IMR-90 (cell line): Measurements from ENCODE around the gene ENAH. TPM values are rescaled to one million over a fixed set of nuclear protein-coding genes. Genes with fewer than 3 reads are reported as not detected.

ENCODE experiments used
- ATAC-seq: fragments of 200-7000 bp; cut with Tn5 transposase; 2 replicates; pipeline ENCODE4 v1.9.1; 2020; ENCODE audit warnings: low read depth, mild to moderate bottlenecking, moderate library complexity
- BruUV-seq: library from RNA; stranded (reverse); fragments of 400-500 nt; replicated peaks from 2 replicates; lab custom pipeline; 2021; lab: Mats Ljungman, UMichigan
- CTCF ChIA-PET: fragments of 300-600 bp; formaldehyde crosslinking; extraction: SDS; loops from one replicate; lab custom pipeline; 2021; ENCODE audit warnings: antibody characterized with exemption; lab: Yijun Ruan, JAX
- POLR2A ChIA-PET: fragments of 300-600 bp; sonication (Branson Sonifier 250); formaldehyde crosslinking; loops from one replicate; lab custom pipeline; 2022; ENCODE audit warnings: antibody characterized with exemption; ENCODE audit not compliant: unreplicated experiment; lab: Charles Lee
- DNase-seq: peaks from one replicate; pipeline ENCODE4 v3.0.0; 2013
- H2AFZ ChIP-seq: replicated peaks from 2 replicates; pipeline ENCODE3; 2013; ENCODE audit warnings: low read length, mild to moderate bottlenecking; ENCODE audit not compliant: poor library complexity
- H2AK5ac ChIP-seq: 2 replicates; pipeline ENCODE4 v1.6.1; 2013; ENCODE audit warnings: low read depth, low read length, inconsistent platforms
- H2AK9ac ChIP-seq: replicated peaks from 2 replicates; pipeline ENCODE3; 2013; ENCODE audit warnings: mild to moderate bottlenecking, low read depth, low read length, moderate library complexity; ENCODE audit not compliant: poor library complexity
- H2BK120ac ChIP-seq: 2 replicates; pipeline ENCODE4 v1.6.1; 2013; ENCODE audit warnings: low read depth, low read length, inconsistent platforms
- H2BK15ac ChIP-seq: 3 replicates; pipeline ENCODE4 v1.6.1; 2013; ENCODE audit warnings: low read depth, low read length, inconsistent platforms
- H2BK20ac ChIP-seq: 2 replicates; pipeline ENCODE4 v1.6.1; 2013; ENCODE audit warnings: low read depth, mild to moderate bottlenecking, inconsistent platforms, low read length, moderate library complexity
- H2BK5ac ChIP-seq: 2 replicates; pipeline ENCODE4 v1.6.1; 2013; ENCODE audit warnings: mild to moderate bottlenecking, low read depth, low read length, inconsistent platforms; ENCODE audit not compliant: poor library complexity, severe bottlenecking
- H3K14ac ChIP-seq: replicated peaks from 2 replicates; pipeline ENCODE4 v1.6.1; 2013; ENCODE audit warnings: low read depth, low read length, inconsistent platforms
- H3K18ac ChIP-seq: 2 replicates; pipeline ENCODE4 v1.6.1; 2013; ENCODE audit warnings: low read depth, low read length, control low read depth
- H3K23ac ChIP-seq: 2 replicates; pipeline ENCODE4 v1.6.1; 2013; ENCODE audit warnings: low read depth, low read length, inconsistent platforms
- H3K27ac ChIP-seq: 2 replicates; pipeline ENCODE4 v1.5.1; 2013; ENCODE audit warnings: mild to moderate bottlenecking, control low read depth, low read length; ENCODE audit not compliant: insufficient read depth
- H3K27me3 ChIP-seq: 2 replicates; pipeline ENCODE4 v1.6.1; 2013; ENCODE audit warnings: low read length; ENCODE audit not compliant: control insufficient read depth, insufficient read depth
- H3K36me3 ChIP-seq: 2 replicates; pipeline ENCODE4 v1.6.1; 2013; ENCODE audit warnings: low read length, mixed read lengths; ENCODE audit not compliant: control insufficient read depth, insufficient read depth
- H3K4ac ChIP-seq: 2 replicates; pipeline ENCODE4 v1.6.1; 2013; ENCODE audit warnings: low read depth, low read length, inconsistent platforms
- H3K4me1 ChIP-seq: 2 replicates; pipeline ENCODE4 v1.6.1; 2013; ENCODE audit warnings: low read length, mixed read lengths; ENCODE audit not compliant: control insufficient read depth, insufficient read depth
- H3K4me2 ChIP-seq: 2 replicates; pipeline ENCODE4 v1.6.1; 2013; ENCODE audit warnings: low read depth, mild to moderate bottlenecking, control low read depth, low read length, moderate library complexity
- H3K4me3 ChIP-seq: 2 replicates; pipeline ENCODE4 v1.5.1; 2013; ENCODE audit warnings: low read depth, mild to moderate bottlenecking, control low read depth, low read length, moderate library complexity; ENCODE audit not compliant: insufficient read depth
- H3K56ac ChIP-seq: 2 replicates; pipeline ENCODE4 v1.6.1; 2013; ENCODE audit warnings: low read length, inconsistent platforms; ENCODE audit not compliant: insufficient read depth; ENCODE audit errors: extremely low read depth
- H3K79me1 ChIP-seq, 2 experiments: 2 replicates each; pipeline ENCODE4 v1.6.1; 2013; ENCODE audit warnings: low read length in 2 of 2, inconsistent platforms in 1 of 2, low read depth in 1 of 2
- H3K9ac ChIP-seq: 2 replicates; pipeline ENCODE4 v1.6.1; 2013; ENCODE audit warnings: low read depth, low read length, control low read depth
- H3K9me1 ChIP-seq: 2 replicates; pipeline ENCODE4 v1.6.1; 2013; ENCODE audit warnings: low read length, inconsistent platforms; ENCODE audit not compliant: insufficient read depth
- H3K9me3 ChIP-seq: 2 replicates; pipeline ENCODE4 v1.6.1; 2013; ENCODE audit warnings: low read length; ENCODE audit not compliant: control insufficient read depth, insufficient read depth
- H4K20me1 ChIP-seq: 2 replicates; pipeline ENCODE4 v1.6.1; 2013; ENCODE audit warnings: low read length, inconsistent platforms; ENCODE audit not compliant: insufficient read depth
- H4K5ac ChIP-seq: 2 replicates; pipeline ENCODE4 v1.6.1; 2013; ENCODE audit warnings: mild to moderate bottlenecking, low read depth, low read length, control low read depth
- H4K8ac ChIP-seq, 2 experiments: 2 replicates each; pipeline ENCODE4 v1.6.1; 2013; ENCODE audit warnings: low read depth in 2 of 2, low read length in 2 of 2, control low read depth in 1 of 2, inconsistent platforms in 1 of 2
- H4K91ac ChIP-seq: 2 replicates; pipeline ENCODE4 v1.6.1; 2013; ENCODE audit warnings: low read depth, low read length, inconsistent platforms; ENCODE audit not compliant: insufficient read depth
- BHLHE40 ChIP-seq: fragments of 150-350 bp; IDR thresholded peaks from 2 replicates; pipeline ENCODE4 v1.6.1; 2016; ENCODE audit warnings: mild to moderate bottlenecking, low read depth, low read length
- CEBPB ChIP-seq: IDR thresholded peaks from 2 replicates; pipeline ENCODE4 v1.6.1; 2012; ENCODE audit warnings: low read depth, low read length, improper control_type of control experiment
- FOS ChIP-seq: fragments of 150-350 bp; IDR thresholded peaks from 2 replicates; pipeline ENCODE4 v1.6.1; 2016; ENCODE audit warnings: low read depth, low read length
- MAFK ChIP-seq: IDR thresholded peaks from 2 replicates; pipeline ENCODE4 v1.6.1; 2012; ENCODE audit warnings: low read depth, low read length, improper control_type of control experiment
- MAZ ChIP-seq: IDR thresholded peaks from 2 replicates; pipeline ENCODE4 v1.6.1; 2012; ENCODE audit warnings: low read depth, mild to moderate bottlenecking, low read length, improper control_type of control experiment, moderate library complexity, borderline replicate concordance
- MXI1 ChIP-seq: IDR thresholded peaks from 2 replicates; pipeline ENCODE4 v1.6.1; 2012; ENCODE audit warnings: low read depth, mild to moderate bottlenecking, low read length, moderate library complexity, borderline replicate concordance
- RAD21 ChIP-seq: IDR thresholded peaks from 2 replicates; pipeline ENCODE4 v1.6.1; 2012; ENCODE audit warnings: low read length, improper control_type of control experiment
- RFX5 ChIP-seq: IDR thresholded peaks from 2 replicates; pipeline ENCODE4 v1.8.0; 2012; ENCODE audit warnings: low read depth, mild to moderate bottlenecking, low read length, moderate library complexity
- SMC3 ChIP-seq: fragments of 150-350 bp; IDR thresholded peaks from 2 replicates; pipeline ENCODE4 v1.6.1; 2016; ENCODE audit warnings: low read depth, mild to moderate bottlenecking, antibody characterized with exemption, low read length, moderate library complexity
- WGBS, 2 experiments: methylation state at CpG; one replicate each; pipeline versions ENCODE4 v1.1.5 to v1.1.7; 2013; ENCODE audit warnings: missing lambda C conversion rate in 2 of 2; ENCODE audit not compliant: insufficient read length in 1 of 2; ENCODE audit errors: extremely low coverage in 2 of 2; 5-methylcytosine and 5-hydroxymethylcytosine counted together
- dilution Hi-C: fragments of 300-500 bp; cut with HindIII; formaldehyde crosslinking; loops from one replicate; pipeline ENCODE4 v1.14.3; 2018; ENCODE audit warnings: low sequenced_read_pairs; ENCODE audit not compliant: unreplicated experiment
- in situ Hi-C: fragments of 300-500 bp; cut with MboI; formaldehyde crosslinking; loops from 3 replicates; pipeline ENCODE4 v1.14.3; 2019; ENCODE audit warnings: low sequenced_read_pairs, inconsistent platforms, mixed read lengths
- intact Hi-C: fragments of 100-400 bp; cut with micrococcal nuclease; formaldehyde crosslinking; loops from 2 replicates; pipeline ENCODE4 v1.10.0; 2022
- polyA plus RNA-seq, 3 experiments: library from polyadenylated mRNA; depleted of rRNA; stranded (reverse); fragments of >200 nt; gene quantifications; 2 replicates each; pipeline ENCODE4 v1.2.3, GENCODE V29; 2012; ENCODE audit warnings: low replicate concordance in 1 of 3
- total RNA-seq: library from RNA; depleted of rRNA; stranded (reverse); fragments of >200 nt; gene quantifications from 2 replicates; pipeline ENCODE4 v1.2.3, GENCODE V29; 2012
- TF ChIP-seq, protein P1 (sequence below): fragments of 150-350 bp; IDR thresholded peaks from 2 replicates; pipeline ENCODE4 v1.6.1; 2016; ENCODE audit warnings: low read depth, mild to moderate bottlenecking, low read length, moderate library complexity, borderline replicate concordance
- TF ChIP-seq, protein P2 (sequence below): fragments of 150-350 bp; IDR thresholded peaks from 2 replicates; pipeline ENCODE4 v1.6.1; 2017; ENCODE audit warnings: mild to moderate bottlenecking, antibody characterized with exemption, low read length, low read depth
- TF ChIP-seq, protein P3 (sequence below): conservative IDR thresholded peaks from 2 replicates; pipeline ENCODE4 v1.5.1; 2012; ENCODE audit warnings: mild to moderate bottlenecking, low read depth, low read length, improper control_type of control experiment

Gene ENAH
- total and polyA plus RNA-seq, 2 of the 4 experiments (the other 2 are of a cell fraction) = 61.3 to 86.9 TPM

DNA sequence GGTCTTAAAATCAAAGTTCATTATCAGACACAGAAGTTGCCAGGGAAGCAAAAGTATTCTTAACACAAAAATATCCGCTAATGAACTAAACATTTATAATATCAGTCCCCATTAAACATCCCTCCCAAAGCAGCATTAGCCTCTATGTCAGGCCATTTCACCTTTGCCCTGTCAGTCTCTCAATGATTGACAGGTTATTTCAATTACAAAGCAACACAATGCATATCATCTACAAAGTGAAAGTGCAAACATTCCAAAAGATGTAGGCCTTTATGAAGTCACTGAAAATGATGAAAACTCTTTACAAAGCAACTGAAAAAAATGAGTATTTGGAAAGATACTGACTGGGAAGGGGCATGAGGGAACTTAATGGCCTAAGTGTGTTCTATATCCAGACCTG is 14.1 kb downstream of the ENAH start:
- no TSS peak for BruUV-seq
- POLR2A ChIA-PET = no interaction called here
- Histone ChIP-seq H3K23ac (no peak overlapping the region), H3K9ac (no peak overlapping the region), H3K9me3 (no peaks in the 10 kb centered on the region), H3K27ac (no peak overlapping the region), H2AFZ (no peak overlapping the region), H3K36me3 (peaks cover 6% of the 10 kb centered on the region), H2BK20ac (no peak overlapping the region), H3K4me1 (peaks cover 7% of the 10 kb centered on the region), H3K79me1 (peaks cover 41 to 74% of the 10 kb centered on the region in 2 experiments), H4K20me1 (peaks cover 69% of the 10 kb centered on the region), H3K14ac (no peak overlapping the region), H4K5ac (no peak overlapping the region), H3K4me2 (no peak overlapping the region; the same call in 1 of the 2 replicates), H3K18ac (no peak overlapping the region), H2BK15ac (no peak overlapping the region), H2AK5ac (no peak overlapping the region), H2BK120ac (no peak overlapping the region), H3K4ac (no peak overlapping the region), H3K56ac (no peak overlapping the region), H2BK5ac (no peak overlapping the region), H3K27me3 (no peaks in the 10 kb centered on the region), H4K91ac (no peak overlapping the region), H2AK9ac (no peak overlapping the region), H3K4me3 (no peak overlapping the region), H3K9me1 (peaks cover 9% of the 10 kb centered on the region), H4K8ac (no peak overlapping the region)
- CTCF ChIA-PET = no interaction called here
- ATAC-seq = no peak
- 89% methylated on average over 1 of the region's 1 CpG; no CpG with 5 or more reads in 1 of the 2 experiments for WGBS, 2 experiments
- intact Hi-C loops = loop anchor here (5.0 kb wide), 1 partner anchor 37 kb away; no protein-coding TSS in a partner anchor
- no peak for TF ChIP-seq SMC3
- TF ChIP-seq FOS = no peak
- no peak for TF ChIP-seq BHLHE40
- TF ChIP-seq, protein P1, sequence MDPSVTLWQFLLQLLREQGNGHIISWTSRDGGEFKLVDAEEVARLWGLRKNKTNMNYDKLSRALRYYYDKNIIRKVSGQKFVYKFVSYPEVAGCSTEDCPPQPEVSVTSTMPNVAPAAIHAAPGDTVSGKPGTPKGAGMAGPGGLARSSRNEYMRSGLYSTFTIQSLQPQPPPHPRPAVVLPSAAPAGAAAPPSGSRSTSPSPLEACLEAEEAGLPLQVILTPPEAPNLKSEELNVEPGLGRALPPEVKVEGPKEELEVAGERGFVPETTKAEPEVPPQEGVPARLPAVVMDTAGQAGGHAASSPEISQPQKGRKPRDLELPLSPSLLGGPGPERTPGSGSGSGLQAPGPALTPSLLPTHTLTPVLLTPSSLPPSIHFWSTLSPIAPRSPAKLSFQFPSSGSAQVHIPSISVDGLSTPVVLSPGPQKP = no peak
- no peak for TF ChIP-seq MAFK
- TF ChIP-seq, protein P2, sequence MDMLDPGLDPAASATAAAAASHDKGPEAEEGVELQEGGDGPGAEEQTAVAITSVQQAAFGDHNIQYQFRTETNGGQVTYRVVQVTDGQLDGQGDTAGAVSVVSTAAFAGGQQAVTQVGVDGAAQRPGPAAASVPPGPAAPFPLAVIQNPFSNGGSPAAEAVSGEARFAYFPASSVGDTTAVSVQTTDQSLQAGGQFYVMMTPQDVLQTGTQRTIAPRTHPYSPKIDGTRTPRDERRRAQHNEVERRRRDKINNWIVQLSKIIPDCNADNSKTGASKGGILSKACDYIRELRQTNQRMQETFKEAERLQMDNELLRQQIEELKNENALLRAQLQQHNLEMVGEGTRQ = no peak
- no peak for TF ChIP-seq MAZ
- no peak for TF ChIP-seq MXI1
- no peak for TF ChIP-seq RAD21
- no peak for TF ChIP-seq CEBPB
- TF ChIP-seq RFX5 = no peak
- TF ChIP-seq, protein P3, sequence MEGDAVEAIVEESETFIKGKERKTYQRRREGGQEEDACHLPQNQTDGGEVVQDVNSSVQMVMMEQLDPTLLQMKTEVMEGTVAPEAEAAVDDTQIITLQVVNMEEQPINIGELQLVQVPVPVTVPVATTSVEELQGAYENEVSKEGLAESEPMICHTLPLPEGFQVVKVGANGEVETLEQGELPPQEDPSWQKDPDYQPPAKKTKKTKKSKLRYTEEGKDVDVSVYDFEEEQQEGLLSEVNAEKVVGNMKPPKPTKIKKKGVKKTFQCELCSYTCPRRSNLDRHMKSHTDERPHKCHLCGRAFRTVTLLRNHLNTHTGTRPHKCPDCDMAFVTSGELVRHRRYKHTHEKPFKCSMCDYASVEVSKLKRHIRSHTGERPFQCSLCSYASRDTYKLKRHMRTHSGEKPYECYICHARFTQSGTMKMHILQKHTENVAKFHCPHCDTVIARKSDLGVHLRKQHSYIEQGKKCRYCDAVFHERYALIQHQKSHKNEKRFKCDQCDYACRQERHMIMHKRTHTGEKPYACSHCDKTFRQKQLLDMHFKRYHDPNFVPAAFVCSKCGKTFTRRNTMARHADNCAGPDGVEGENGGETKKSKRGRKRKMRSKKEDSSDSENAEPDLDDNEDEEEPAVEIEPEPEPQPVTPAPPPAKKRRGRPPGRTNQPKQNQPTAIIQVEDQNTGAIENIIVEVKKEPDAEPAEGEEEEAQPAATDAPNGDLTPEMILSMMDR = no peak
- in situ Hi-C loops = no loop called here
- dilution Hi-C loops = no loop called here
- DNase-seq = no peak
